NCI-H2227 (cell line): Measurements from ENCODE around the gene SLITRK1.

Source experiments
- DNase-seq: peaks from one replicate; lab custom pipeline; 2025; ENCODE audit not compliant: unreplicated experiment; lab: John Stamatoyannopoulos, UW

Gene SLITRK1

DNA sequence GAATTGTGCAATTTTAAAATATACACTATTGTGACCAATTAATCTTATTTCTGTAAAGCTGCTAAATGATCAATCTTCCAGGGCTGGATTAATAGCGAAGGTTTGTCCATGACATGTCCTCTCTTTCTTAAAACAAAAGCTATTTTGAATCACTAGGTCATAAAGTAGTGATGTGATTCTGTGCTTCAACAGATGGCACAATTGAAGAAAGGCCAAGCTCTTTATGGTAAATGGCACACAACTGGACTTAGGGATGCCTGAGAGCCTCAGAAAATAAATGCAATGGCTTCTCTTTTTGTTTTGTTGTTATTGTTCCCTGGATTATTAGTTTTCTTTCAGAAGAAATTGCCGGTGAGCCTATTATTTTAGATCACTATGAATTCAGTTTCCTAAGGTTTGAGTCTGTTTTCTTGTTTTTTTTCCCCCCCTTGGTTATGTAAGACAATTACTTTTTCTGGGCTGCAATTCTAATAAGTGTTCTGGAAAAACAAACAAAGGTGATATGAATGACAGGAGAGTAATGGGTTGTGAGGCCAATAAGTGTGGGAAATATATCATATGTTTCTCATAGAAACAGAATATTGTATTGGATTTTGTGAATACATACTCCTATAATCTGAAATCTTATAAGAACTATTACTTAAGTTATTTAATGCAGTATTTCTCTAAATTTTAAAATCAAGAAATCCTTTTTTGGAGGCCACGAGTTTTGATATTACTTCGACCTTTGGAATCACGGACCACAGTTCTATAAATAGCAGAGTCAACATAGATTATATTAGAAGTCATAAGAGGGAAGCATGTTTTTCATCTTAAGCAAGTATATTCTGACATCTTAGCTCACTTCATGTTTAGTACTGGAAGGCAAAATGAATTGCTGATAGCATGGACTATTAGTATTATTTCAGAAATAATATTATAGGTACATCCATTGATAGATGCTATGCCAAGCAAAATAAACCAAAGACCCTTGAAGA is 16.8 kb downstream of the SLITRK1 start:
- no peak for DNase-seq

DNA sequence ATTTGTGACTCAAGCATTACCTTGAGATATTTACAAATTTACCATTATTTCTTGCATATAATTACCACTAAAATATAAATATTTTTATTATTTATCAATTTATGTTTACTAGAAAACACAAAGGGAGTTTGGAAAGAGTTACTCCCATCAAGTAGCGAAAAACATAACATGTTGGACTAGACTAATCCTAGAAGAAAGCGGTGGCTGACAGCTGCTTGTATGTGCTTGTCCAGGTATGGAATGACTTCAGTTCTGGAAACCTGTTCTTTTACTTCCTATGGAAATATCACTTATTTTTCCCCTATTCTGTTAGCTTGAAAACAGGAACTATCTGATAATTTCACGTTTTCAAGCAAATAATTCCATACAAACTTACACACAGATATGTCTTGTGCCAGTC is 28.5 kb downstream of the SLITRK1 start:
- no peak for DNase-seq

DNA sequence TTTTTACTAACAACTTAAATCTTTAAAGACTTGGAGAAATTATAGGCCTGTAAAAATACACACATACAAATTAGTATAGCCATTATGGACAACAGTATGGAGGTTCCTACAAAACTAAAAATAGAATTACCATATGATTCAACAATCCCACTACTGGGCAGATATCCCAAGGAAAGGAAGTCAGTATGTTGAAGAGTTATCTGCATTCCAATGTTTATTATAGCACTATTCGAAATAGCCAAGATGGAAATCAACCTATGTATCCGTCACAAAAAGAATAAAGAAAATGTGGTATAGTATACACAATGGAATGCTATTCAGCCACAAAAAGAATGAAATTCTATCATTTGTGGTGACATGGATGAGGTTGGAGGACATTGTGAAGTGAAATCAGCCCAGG is 37.2 kb downstream of the SLITRK1 start:
- no peak for DNase-seq

GRCh38 chr13:83839146-83839545 is 43.1 kb downstream of the SLITRK1 start:
- no peak for DNase-seq

DNA sequence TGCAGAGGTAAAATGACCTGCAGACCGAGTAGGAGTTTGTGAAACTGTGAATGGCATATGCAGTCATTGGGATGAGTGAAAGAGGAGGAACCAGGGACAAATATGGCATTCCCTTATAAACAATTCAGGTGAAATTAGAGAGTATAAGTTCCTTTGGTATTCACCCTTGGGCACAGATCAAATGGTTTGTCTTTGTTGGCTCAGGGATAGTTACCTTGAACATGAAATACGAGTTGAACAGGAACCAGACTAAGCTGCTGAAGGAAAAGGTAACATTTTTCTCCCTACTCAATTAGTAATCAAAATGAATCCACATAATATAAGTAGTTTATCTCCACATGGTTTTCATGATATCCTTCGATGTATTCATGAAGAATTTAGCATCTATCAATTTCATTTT is 50.5 kb downstream of the SLITRK1 start:
- no peak for DNase-seq

- DNase-seq = no peak
Measured at GRCh38 chr13:83829810-83830209, 52.5 kb downstream of the SLITRK1 start.

GRCh38 chr13:83827338-83827737 is 54.9 kb downstream of the SLITRK1 start:
- DNase-seq = no peak
